HG02763 (cell line): ENCODE data around the gene ELL2.
A peak's percentile ranks its signal among the peaks of the same experiment; 100 is the strongest.
"Not testable (repeated sequence)": the region's sequence is repeated elsewhere in the genome, so short reads cannot be mapped to it uniquely, and the experiment has no call there.

ENCODE experiments used
- ATAC-seq: cut with Tn5 transposase; IDR thresholded peaks from one replicate; pipeline ENCODE4 v1.9.1; 2021; ENCODE audit warnings: mild to moderate bottlenecking, moderate library complexity; ENCODE audit not compliant: unreplicated experiment

Gene ELL2

GRCh38 chr5:95931079-95931833 lies 30.4 kb downstream of the ELL2 start:
- no peak for ATAC-seq

- ATAC-seq: no peak
These were observed 31.3 kb downstream of the ELL2 start for GRCh38 chr5:95930141-95930930.

- no peak for ATAC-seq
These were observed 32.9 kb downstream of the ELL2 start for GRCh38 chr5:95928724-95929253.

GRCh38 chr5:95927927-95928723 lies 33.5 kb downstream of the ELL2 start:
- ATAC-seq: peak; percentile 51

- not testable (repeated sequence) for ATAC-seq
These were observed 34.4 kb downstream of the ELL2 start for GRCh38 chr5:95927300-95927699.

- peak; percentile 44 for ATAC-seq
These were observed 35.7 kb downstream of the ELL2 start for GRCh38 chr5:95925939-95926338.

- no peak for ATAC-seq
These were observed 36.3 kb downstream of the ELL2 start for GRCh38 chr5:95925378-95925744.

GRCh38 chr5:95924720-95925377 lies 36.8 kb downstream of the ELL2 start:
- no peak for ATAC-seq

- ATAC-seq: peak; percentile 25
These were observed 37.6 kb downstream of the ELL2 start for GRCh38 chr5:95923918-95924544.

GRCh38 chr5:95922798-95923197 lies 38.9 kb downstream of the ELL2 start:
- no peak for ATAC-seq

GRCh38 chr5:95921501-95921900 lies 40.1 kb downstream of the ELL2 start:
- no peak for ATAC-seq

- no peak for ATAC-seq
These were observed 40.8 kb downstream of the ELL2 start for GRCh38 chr5:95920822-95921221.

GRCh38 chr5:95919658-95920057 lies 42.0 kb downstream of the ELL2 start:
- ATAC-seq: no peak

GRCh38 chr5:95918421-95919006 lies 43.1 kb downstream of the ELL2 start:
- ATAC-seq: no peak

GRCh38 chr5:95917207-95917606 lies 44.4 kb downstream of the ELL2 start:
- ATAC-seq: no peak

GRCh38 chr5:95916687-95917085 lies 45.0 kb downstream of the ELL2 start:
- no peak for ATAC-seq

GRCh38 chr5:95915999-95916686 lies 45.5 kb downstream of the ELL2 start:
- ATAC-seq: peak; percentile 68

GRCh38 chr5:95913663-95914062 lies 48.0 kb downstream of the ELL2 start:
- no peak for ATAC-seq

GRCh38 chr5:95912029-95912428 lies 49.6 kb downstream of the ELL2 start:
- no peak for ATAC-seq
